Activated CD4-positive, alpha-beta T cell treated with anti-CD3 and anti-CD28 coated beads for 48 hours (primary cell): ENCODE data around the gene CA9.
A peak's percentile ranks its signal among the peaks of the same experiment; 100 is the strongest.
"Not testable (repeated sequence)": the region's sequence is repeated elsewhere in the genome, so short reads cannot be mapped to it uniquely, and the experiment has no call there.

Experiments used
- DNase-seq: peaks from one replicate; pipeline ENCODE4 v3.0.0-alpha.2; 2020

CA9 gene

DNA sequence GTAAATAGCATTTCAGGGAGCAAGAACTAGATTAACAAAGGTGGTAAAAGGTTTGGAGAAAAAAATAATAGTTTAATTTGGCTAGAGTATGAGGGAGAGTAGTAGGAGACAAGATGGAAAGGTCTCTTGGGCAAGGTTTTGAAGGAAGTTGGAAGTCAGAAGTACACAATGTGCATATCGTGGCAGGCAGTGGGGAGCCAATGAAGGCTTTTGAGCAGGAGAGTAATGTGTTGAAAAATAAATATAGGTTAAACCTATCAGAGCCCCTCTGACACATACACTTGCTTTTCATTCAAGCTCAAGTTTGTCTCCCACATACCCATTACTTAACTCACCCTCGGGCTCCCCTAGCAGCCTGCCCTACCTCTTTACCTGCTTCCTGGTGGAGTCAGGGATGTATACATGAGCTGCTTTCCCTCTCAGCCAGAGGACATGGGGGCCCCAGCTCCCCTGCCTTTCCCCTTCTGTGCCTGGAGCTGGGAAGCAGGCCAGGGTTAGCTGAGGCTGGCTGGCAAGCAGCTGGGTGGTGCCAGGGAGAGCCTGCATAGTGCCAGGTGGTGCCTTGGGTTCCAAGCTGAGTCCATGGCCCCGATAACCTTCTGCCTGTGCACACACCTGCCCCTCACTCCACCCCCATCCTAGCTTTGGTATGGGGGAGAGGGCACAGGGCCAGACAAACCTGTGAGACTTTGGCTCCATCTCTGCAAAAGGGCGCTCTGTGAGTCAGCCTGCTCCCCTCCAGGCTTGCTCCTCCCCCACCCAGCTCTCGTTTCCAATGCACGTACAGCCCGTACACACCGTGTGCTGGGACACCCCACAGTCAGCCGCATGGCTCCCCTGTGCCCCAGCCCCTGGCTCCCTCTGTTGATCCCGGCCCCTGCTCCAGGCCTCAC, at the start of gene CA9:
CA9 (plus strand) TSS at position 797 of the 893 bp plus-strand sequence; CDS start at position 829, 32 bp downstream.
- DNase-seq, result no peak

DNA sequence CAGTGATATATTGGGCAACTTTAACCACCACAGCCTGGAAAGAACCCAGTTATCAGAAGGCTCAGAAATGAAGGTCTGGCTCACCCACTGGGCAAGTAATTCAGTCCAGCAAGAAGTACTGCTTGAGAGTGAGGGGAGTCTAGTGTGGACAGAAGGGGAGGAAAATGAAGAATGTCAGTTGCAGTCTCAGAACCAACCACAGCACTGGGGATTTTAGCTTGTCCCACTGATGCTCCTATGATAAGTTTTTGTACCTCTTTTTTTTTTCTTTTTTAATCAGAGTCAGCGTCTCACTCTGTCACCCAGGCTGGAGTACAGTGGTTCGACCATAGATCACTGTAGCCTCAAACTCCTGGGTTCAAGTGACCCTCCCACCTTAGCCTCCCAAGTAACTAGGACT, 46.2 kb upstream of the CA9 start:
- DNase-seq, result no peak

DNA sequence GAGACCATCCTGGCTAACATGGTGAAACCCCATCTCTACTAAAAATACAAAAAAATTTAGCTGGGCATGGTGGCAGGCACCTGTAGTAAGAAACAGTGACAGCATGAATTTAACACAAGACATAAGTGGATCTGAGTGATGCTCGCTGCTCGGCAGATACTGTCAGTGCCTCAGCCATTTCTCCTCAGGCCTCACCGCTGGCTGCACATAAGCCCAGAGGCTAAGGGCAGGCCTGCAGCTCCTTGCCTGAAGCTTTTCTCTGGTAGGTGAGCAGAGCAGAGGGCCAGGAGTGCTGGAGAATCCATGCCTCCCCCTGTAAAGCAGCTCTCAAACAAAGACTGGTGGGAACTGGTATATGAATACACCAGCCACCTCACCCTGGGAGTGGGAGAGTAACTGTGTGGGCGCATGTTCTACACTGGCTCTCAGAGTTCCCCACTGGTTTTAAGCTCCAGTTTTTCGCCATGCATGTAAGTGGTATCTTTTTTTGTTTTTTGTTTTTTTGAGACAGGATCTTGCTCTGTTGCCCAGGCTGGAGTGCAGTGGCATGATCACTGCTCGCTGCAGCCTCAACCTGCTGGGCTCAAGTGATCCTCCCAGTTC, 45.2 kb upstream of the CA9 start:
- no peak for DNase-seq

DNA sequence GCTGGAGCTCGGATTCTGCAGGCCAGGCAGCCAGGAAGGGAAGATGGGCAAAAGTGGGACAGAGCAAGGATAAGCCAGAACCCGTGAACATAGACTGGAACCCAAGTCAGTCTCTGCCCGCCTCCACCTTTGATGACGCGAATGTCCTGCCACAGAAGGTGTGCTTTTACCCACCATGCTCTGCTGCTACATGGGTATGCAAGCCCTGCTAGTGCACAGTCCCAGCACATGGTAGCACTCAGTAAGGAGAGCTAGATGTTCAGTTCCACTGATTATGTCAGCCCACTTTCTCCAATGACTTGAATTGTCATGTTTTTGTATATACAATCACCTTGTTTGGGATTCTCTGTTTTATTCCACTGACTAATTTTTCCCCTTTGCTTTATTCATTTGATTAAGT, 44.1 kb upstream of the CA9 start:
- DNase-seq, result no peak

DNA sequence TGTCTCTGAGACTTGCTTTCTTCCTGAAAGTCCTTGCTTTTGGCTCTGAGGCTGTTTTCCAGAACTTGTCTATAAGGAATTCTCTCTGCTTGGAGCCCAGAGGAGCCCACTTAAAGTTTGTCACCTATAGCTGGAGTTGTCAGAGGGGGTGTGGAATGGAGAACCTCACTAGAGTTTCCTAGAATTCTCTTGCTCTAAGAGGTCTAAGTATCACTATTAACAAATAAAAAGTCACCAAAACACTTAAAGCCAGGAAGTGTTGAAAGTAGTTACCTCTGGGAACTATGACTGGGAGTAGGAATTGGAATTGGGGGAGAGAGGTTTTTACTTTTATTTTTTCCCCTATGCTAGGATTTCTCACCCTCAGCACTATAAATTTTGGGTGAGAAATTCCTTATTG, 38.0 kb upstream of the CA9 start:
- no peak for DNase-seq

DNA sequence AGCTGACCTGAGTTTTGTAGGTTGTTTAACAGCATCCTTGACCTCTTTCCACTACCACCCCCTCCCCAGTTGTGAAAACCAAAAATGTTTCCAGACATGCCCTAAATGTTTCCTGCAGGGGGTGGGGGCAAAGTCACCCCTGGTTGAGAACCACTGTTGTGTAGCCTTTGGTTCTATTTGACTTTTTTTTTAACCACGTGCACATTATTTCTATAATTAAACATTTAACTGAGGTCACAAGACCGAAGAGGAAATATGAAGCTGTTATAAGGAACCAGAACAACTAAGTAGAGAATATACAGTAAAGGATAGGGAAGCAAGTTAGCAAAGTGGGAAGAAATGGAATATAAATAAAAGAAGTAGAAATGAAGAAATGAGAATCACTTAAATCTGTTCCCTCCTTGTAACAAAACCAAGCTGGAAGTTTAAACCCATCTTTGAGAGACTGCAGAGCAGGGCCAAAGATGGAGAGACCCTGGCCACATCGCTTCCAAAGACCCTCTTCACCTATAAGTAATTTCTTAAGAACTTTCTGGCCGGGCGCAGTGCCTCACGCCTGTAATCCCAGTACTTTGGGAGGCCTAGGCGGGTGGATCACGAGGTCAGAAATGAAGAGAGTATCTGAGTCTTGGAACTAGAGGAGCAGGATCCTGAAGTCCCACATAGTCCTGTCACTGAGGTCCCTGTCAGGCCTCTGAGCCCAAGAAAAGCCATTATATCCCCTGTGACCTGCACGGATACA, 37.4 kb upstream of the CA9 start:
- DNase-seq, result no peak

DNA sequence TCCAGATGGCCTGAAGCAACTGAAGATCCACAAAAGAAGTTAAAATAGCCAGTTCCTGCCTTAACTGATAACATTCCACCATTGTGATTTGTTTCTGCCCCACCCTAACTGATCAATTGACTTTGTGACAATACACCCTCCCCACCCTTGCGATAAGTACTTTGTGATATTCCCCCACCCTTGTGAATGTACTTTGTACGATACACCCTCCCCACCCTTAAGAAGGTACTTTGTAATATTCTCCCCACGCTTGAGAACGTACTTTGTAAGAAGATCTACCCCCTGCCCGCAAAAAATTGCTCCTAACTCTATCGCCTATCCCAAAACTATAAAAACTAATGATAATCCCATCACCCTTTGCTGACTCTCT, 36.9 kb upstream of the CA9 start:
- not testable (repeated sequence) for DNase-seq

DNA sequence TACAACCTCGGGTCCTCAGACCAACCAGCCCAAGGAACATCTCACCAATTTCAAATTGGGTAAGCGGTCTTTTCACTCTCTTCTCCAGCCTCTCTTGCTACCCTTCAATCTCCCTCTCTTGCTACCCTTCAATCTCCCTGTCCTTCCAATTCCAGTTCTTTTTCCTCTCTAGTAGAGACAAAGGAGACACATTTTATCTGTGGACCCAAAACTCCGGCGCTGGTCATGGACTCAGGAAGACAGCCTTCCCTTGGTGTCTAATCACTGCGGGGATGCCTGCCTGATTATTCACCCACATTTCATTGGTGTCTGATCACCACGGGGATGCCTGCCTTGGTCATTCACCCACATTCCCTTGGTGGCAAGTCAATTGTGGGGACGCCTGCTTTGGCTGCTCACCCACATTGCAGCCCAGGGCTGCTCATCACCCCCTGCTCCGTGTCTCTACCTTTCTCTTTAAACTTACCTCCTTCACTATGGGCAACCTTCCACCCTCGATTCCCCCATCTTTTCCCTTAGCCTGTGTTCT, 36.2 kb upstream of the CA9 start:
- not testable (repeated sequence) for DNase-seq

DNA sequence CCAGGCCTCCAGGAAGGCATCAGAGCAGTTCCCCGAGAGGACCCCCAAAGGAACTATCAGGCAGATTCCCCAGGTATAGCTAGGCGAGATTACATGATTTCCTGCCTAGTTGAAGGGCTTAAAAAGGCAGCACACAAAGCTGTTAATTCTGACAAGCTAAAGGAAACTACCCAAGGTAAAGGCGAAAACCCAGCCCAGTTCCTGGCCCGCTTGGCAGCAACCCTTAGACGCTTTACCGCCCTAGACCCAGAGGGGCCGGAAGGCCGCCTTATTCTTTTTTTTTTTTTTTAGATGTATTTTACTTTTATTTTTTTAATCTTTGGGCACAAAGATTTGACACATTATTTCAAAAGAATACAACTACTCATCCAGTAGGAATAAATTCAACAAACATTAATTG, 35.0 kb upstream of the CA9 start:
- not testable (repeated sequence) for DNase-seq

DNA sequence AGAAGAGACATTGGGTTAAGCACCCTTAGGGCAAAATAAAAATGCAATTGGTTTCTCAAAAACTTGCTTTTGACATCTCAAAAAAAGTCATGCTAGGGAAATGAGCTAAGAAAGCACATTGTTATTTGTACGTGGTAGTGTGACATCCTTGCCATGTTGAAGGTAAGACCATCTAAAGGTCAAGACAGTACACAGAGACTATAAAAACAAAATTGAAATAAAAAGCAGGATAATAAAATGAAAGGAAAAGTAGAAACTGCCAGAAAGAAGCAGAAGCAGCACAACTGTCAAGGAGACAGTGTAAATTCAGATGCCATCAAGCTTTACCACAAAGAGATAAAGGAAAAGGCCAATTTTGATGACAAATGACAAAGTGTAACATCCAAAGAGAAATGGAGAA, 34.5 kb upstream of the CA9 start:
- DNase-seq, result not testable (repeated sequence)

DNA sequence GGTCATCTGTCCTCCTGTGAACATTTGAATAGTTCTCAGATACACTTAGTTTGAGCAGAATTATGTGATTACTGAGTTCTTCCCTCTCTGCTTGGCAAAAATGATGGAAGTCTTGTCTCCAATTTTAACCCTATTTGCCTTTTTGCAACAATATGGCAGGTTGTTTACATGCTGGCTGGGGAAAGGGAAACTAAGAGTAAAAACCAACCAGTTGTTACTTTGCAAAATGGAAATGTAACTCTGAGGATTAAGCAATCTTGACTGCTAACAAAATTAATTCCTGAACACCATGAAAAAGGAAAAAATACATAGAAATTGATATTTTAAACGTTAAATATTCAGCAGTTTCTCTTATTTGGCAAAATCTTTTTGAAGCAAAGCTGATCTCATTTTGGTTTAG, 34.1 kb upstream of the CA9 start:
- no peak for DNase-seq

DNA sequence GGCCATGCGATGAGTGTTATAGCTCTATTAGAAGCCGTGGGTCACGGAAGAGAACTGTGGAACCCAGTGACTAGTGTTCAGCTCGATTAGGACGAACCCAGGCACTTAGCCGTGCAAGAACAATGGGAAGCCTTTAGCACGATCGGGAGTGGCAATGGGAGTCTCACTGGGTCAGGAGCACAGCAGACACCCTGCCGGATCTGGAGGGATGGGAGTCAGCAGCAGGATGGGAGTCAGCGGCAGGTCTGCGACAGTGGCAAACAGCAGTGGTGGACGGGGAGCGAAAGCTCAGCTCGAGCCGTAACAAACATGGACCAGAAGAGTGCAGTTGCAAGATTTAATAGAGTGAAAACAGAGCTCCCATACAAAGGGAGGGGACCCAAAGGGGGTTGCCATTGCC, 33.3 kb upstream of the CA9 start:
- DNase-seq, result not testable (repeated sequence)

DNA sequence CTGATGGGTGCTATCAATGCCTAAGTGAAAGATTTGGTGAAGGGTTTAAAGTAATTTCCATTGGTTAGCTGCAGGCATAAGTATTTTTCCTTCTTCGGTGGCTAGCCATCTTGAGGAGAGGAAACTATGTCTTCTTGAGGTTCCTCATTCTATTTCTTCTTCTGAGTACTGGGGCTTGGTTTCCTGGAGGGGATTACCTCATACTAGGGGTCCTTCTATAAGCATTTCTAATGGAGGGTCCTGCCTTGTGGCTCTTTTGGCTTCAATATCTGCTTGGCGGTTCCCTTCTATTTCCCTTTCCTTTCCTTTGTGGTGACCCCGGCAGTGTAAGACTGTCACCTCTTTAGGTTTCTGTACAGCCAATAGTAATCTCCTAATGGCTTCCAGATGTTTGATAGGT, 32.2 kb upstream of the CA9 start:
- not testable (repeated sequence) for DNase-seq

DNA sequence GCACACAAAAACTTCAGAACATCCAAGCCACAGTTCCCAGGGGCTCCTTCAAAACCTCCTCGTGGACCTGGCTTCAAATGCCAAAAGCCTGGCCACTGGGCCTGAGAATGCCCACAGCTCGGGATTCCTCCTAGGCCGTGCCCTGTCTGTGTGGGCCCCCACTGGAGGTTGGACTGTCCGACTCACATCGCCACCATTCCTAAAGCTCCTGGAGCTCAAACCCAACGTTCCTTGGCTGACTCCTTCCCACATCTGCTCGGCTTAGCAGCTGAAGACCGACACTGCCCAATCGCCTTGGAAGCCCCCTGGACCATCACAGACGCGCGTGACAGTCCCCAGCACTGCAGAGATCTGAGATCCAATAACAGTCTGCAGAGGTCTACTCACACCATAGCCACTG, 30.7 kb upstream of the CA9 start:
- DNase-seq, result no peak

DNA sequence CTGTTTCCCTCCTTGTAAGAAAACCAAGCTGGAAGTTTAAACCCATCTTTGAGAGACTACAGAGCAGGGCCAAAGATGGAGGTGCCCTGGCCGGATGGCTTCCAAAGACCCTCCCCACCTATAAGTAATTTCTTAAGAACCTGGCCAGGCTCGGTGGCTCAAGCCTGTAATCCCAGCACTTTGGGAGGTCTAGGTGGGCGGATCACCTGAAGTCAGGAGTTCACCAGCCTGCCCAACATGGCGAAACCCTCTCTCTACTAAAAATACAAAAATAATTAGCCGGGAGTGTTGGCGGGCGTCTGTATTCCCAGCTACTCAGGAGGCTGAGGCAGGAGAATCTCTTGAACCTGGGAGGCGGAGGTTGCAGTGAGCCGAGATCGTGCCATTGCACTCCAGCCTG, 28.0 kb upstream of the CA9 start:
- not testable (repeated sequence) for DNase-seq

DNA sequence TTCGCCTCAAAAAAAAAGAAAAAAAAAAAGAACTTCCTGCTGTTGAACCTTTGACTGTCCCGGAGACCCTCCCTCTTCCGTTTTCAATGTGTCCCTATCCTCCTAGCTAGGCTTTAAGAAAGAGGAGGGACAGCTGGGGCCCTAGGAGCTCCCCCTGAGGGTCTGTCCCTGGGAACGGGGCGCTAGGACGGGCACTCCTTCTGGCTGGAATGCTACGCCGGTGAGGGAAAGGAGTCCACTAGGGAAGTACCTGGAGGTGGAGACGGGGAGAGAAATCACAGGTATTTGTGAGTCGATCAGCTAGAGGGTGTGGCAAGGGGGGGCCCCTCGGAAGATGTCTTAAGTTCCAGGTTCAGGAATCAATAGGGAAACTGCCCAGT, 27.6 kb upstream of the CA9 start:
- DNase-seq, result no peak

DNA sequence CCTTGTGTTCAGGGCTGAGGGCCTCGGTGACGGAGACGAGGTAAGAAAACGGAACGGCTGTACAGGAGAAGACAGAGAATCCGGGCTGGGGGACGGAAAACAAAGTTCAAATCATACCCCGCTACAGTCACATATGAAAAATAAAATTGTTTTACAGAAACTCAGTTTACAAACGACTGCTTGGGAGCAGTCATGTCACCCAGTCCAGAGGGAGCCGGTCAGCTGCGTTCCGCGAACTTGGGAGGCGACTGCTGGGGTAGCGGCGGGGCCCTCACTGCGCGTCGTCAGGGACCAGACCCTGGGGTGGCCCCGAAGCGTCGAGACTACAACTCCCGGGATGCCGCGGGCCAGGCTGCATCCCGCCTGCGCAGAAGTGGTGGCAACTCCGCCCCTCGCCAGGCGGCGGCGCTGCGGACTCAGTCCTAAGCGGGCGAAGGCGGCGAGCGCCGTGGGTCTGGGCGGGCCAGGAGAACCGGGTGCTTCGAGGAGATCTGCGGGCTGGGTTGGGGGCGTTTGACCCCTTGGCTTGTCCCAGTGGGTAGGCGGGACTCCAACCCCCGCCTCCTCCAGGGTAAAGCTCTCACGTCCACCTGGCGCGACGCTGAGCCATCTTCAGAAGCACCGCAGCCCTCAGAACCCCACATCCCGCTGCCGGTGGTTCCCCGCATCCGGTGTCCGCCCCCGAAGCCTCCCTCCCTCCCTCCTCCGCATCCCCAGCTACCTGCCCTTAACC, 27.0 kb upstream of the CA9 start:
- peak; percentile 95 for DNase-seq

DNA sequence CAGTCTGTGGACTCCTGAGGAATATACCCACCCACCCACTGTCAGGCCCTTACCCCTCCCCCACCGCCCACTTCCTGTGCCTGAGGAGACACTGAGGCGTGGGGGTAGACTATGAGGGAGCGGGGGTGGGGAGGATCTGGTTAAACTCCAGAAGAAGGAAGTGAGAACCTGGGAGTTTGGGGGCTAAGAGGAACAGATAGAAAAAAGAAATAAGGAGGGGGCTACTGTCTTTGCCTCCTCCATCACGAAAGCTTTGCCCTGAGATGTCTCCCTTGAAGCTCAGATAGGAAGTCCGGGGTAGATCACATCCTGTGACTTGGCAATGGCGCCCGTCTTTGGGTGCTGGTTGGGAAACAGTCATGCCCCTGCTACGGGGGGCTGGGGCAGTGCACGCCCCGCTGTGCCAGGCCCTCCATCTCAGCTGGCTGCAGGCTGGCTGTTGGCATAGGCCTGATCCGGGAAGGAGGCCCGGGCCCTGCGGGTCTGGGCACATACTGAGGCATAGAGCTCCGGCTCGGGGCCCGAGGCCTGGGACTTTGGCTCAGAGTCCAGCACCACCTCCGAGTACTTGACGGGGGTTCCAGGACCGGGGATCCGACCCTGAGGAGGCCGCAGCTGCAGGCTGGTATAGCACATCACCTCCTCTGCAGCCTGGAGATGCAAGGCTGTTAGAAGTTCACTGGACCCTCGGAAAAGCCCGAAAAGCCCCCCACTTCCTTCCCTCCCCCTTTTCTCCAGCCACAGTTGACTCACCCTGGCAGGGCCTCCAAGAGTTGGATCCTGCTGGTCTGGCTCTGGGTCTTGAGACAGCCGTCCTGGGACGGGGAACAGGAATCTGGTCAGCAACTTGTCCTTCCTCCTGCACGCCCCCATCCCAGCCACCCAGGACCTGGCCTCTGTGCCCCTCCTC, 24.0 kb upstream of the CA9 start:
- DNase-seq, result peak; percentile 58

DNA sequence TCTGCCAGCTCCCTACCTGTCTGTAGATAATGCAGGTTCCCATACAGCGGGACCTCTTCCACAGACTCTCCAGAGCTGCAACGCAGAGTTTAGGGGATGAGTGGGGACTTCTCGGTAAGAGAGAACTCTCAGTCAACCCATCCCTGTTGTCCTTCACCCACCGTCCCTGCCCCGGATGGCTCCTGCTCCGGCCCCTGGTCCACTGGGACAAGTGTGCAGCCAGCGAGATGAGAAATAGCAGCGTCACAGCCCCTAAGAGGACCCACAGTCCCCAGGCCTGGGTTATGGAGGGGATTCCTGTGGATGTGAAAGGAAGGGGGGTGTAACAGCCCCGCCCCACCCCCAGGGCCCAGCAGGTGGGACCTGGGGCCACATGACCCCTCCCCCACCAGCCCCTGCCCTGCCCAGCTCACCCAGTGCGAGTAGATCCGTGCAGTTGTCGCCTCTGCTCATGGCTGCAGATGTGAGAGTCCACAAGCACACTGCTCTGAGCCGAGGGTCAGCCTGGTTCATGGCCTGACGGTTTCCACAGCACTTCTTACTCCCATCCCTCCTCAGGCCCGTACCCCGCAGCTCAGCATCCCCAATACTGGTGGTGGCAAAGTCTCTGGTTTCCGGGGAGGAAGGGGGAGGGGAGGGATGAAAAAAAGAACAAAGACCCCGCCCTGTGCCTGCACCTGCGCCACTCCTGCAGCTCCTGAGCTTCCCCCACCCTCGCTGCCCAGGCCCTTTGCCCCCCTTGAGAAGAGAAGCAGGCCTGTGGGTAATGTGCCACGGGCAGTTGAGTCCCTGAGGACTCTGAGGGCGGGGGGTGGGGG, 23.2 kb upstream of the CA9 start, which contains the start of gene SIT1:
SIT1 (minus strand) TSS at position 591 of the 818 bp plus-strand sequence; CDS start at position 513, 78 bp downstream.
- peak; percentile 56 for DNase-seq

DNA sequence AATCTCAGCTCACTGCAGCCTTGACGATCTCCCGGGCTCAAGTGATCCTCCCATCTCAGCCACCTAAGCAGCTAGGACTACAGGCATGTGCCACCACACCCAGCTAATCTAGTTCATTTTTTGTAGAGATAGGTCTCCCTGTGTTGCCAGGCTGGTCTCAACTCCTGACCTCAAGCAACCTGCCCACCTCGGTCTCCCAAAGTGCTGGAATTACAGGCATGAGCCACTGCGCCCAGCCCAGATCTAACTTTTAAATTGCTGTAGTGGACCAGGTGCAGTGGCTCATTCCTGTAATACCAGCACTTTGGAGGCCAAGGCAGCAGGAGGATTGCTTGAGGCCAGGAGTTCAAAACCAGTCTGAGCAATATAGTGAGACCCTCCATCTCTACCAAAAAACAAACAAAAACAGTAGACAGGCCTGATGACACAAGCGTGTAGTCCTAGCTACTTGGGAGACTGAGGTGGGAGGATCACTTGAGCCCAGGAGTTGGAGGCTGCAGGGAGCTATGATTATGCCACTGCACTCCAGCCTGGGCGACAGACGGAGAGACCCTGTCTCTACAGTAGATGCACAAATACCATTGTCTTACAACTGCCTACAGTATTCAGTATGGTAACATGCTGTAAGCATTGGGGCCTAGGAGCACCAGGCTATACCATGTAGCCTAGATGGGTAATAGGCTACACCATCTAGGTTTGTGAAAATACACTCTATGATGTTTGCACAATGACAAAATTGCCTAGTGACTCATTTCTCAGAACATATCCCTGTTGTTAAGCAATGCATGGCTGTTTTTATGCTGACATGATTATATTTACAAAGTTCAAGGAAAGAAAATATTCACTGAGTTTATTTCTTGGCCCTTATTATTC, 21.5 kb upstream of the CA9 start:
- no peak for DNase-seq
